SU-DHL-6 (cell line): ENCODE measurements around the gene MED15.

Experiments
- H2AFZ ChIP-seq: fragments of 200-600 bp; sonication (generic); 2 replicates; pipeline ENCODE4 v1.6.1; 2014; ENCODE audit warnings: low read depth, mild to moderate bottlenecking, moderate library complexity, mixed read lengths, antibody characterized with exemption, low read length; ENCODE audit not compliant: severe bottlenecking
- H3F3A ChIP-seq: fragments of 200-600 bp; shearing (Covaris generic); 2 replicates; pipeline ENCODE4 v1.6.0; 2016; ENCODE audit warnings: antibody characterized with exemption, mild to moderate bottlenecking; ENCODE audit not compliant: insufficient read depth
- H3K27ac ChIP-seq: fragments of 200-600 bp; sonication (generic); 2 replicates; pipeline ENCODE4 v1.5.1; 2016; ENCODE audit warnings: low read depth, mild to moderate bottlenecking, low read length, moderate library complexity, mixed read lengths
- H3K27me3 ChIP-seq: fragments of 200-600 bp; sonication (generic), shearing (Covaris generic); 2 replicates; pipeline ENCODE4 v1.6.0; 2014; ENCODE audit warnings: mild to moderate bottlenecking, low read length
- H3K36me3 ChIP-seq: fragments of 200-600 bp; sonication (generic); 2 replicates; pipeline ENCODE4 v1.6.1; 2014; ENCODE audit warnings: mild to moderate bottlenecking, low read length, mixed read lengths
- H3K4me2 ChIP-seq: fragments of 300-600, 200-600 bp; shearing (Covaris generic), sonication (generic); 2 replicates; pipeline ENCODE4 v1.6.0; 2014; ENCODE audit warnings: low read length, low read depth, mild to moderate bottlenecking; ENCODE audit not compliant: poor library complexity, severe bottlenecking
- H3K4me3 ChIP-seq: fragments of 200-600 bp; sonication (generic); 2 replicates; pipeline ENCODE4 v1.5.1; 2014; ENCODE audit warnings: antibody characterized with exemption, low read length, mild to moderate bottlenecking, mixed read lengths; ENCODE audit not compliant: insufficient read depth, poor library complexity, severe bottlenecking
- H3K79me2 ChIP-seq: fragments of 200-600 bp; sonication (generic); 2 replicates; pipeline ENCODE4 v1.6.1; 2014; ENCODE audit warnings: mild to moderate bottlenecking, low read length, moderate library complexity; ENCODE audit not compliant: insufficient read depth
- H3K9ac ChIP-seq: fragments of 200-600 bp; sonication (generic); 2 replicates; pipeline ENCODE4 v1.7.0; 2014; ENCODE audit warnings: mild to moderate bottlenecking, low read length
- H3K9me2 ChIP-seq: fragments of 200-600 bp; sonication (generic); replicated peaks from 2 replicates; pipeline ENCODE4 v1.6.1; 2014; ENCODE audit warnings: low read length; ENCODE audit not compliant: insufficient read depth
- H3K9me3 ChIP-seq: fragments of 200-600 bp; sonication (generic); 2 replicates; pipeline ENCODE4 v1.6.1; 2014; ENCODE audit warnings: low read length, mixed read lengths; ENCODE audit not compliant: insufficient read depth
- H4K20me1 ChIP-seq: fragments of 200-600 bp; sonication (generic); 2 replicates; pipeline ENCODE4 v1.6.1; 2014; ENCODE audit warnings: low read depth, mild to moderate bottlenecking, antibody characterized with exemption, low read length, moderate library complexity, mixed read lengths
- EZH2phosphoT487 ChIP-seq: fragments of 200-600 bp; sonication (generic), shearing (Covaris generic); conservative IDR thresholded peaks from 2 replicates; pipeline ENCODE4 v1.6.1; 2018; ENCODE audit warnings: mild to moderate bottlenecking, antibody characterized with exemption, low read length, moderate library complexity, mixed read lengths
- TF ChIP-seq, protein P1 (sequence below): fragments of 200-600 bp; sonication (generic); IDR thresholded peaks from one replicate; pipeline ENCODE4 v1.5.1; 2017; ENCODE audit warnings: antibody characterized with exemption, mild to moderate bottlenecking, low read length, moderate library complexity; ENCODE audit not compliant: insufficient read depth, poor library complexity, severe bottlenecking

Gene MED15

GRCh38 chr22:20573833-20574615, 66.6 kb downstream of the MED15 start:
- H3K27me3 ChIP-seq = no peaks in the 10 kb centered on the region
- H3K4me3 ChIP-seq = no peak overlapping the region
- H4K20me1 ChIP-seq = no peaks in the 10 kb centered on the region
- no peak overlapping the region for H3K4me2 ChIP-seq
- H3K36me3 ChIP-seq = no peaks in the 10 kb centered on the region
- H3K79me2 ChIP-seq = no peaks in the 10 kb centered on the region
- no peaks in the 10 kb centered on the region for H3K9me2 ChIP-seq
- no peaks in the 10 kb centered on the region for H3K9me3 ChIP-seq
- no peak overlapping the region for H3K9ac ChIP-seq
- no peak overlapping the region for H3K27ac ChIP-seq
- no peak overlapping the region for H2AFZ ChIP-seq
- no peaks in the 10 kb centered on the region for H3F3A ChIP-seq
- TF ChIP-seq, protein P1, sequence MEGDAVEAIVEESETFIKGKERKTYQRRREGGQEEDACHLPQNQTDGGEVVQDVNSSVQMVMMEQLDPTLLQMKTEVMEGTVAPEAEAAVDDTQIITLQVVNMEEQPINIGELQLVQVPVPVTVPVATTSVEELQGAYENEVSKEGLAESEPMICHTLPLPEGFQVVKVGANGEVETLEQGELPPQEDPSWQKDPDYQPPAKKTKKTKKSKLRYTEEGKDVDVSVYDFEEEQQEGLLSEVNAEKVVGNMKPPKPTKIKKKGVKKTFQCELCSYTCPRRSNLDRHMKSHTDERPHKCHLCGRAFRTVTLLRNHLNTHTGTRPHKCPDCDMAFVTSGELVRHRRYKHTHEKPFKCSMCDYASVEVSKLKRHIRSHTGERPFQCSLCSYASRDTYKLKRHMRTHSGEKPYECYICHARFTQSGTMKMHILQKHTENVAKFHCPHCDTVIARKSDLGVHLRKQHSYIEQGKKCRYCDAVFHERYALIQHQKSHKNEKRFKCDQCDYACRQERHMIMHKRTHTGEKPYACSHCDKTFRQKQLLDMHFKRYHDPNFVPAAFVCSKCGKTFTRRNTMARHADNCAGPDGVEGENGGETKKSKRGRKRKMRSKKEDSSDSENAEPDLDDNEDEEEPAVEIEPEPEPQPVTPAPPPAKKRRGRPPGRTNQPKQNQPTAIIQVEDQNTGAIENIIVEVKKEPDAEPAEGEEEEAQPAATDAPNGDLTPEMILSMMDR = no peak
- TF ChIP-seq EZH2phosphoT487 = no peak

- H3K4me2 ChIP-seq = no peak overlapping the region
- H3K79me2 ChIP-seq = no peaks in the 10 kb centered on the region
- no peak overlapping the region for H3K27ac ChIP-seq
- no peaks in the 10 kb centered on the region for H4K20me1 ChIP-seq
- no peaks in the 10 kb centered on the region for H3K36me3 ChIP-seq
- no peaks in the 10 kb centered on the region for H3K9me2 ChIP-seq
- H3K27me3 ChIP-seq = no peaks in the 10 kb centered on the region
- no peak overlapping the region for H3K9ac ChIP-seq
- TF ChIP-seq, protein P1 = no peak
- TF ChIP-seq EZH2phosphoT487 = no peak
- H2AFZ ChIP-seq = no peak overlapping the region
- H3F3A ChIP-seq = no peaks in the 10 kb centered on the region
- no peaks in the 10 kb centered on the region for H3K9me3 ChIP-seq
- H3K4me3 ChIP-seq = no peak overlapping the region
Observed at GRCh38 chr22:20574920-20575353, 67.5 kb downstream of the MED15 start.

- Histone ChIP-seq H3K36me3 (no peaks in the 10 kb centered on the region), H3K79me2 (no peaks in the 10 kb centered on the region)
Observed at GRCh38 chr22:20575724-20576444, 68.5 kb downstream of the MED15 start.

More at GRCh38 chr22:20575724-20576444, 68.5 kb downstream of the MED15 start:
- no peaks in the 10 kb centered on the region for H3K9me2 ChIP-seq
- H3F3A ChIP-seq = no peaks in the 10 kb centered on the region
- no peaks in the 10 kb centered on the region for H3K9me3 ChIP-seq
- no peak overlapping the region for H3K9ac ChIP-seq
- no peak overlapping the region for H3K4me2 ChIP-seq
- no peak overlapping the region for H3K4me3 ChIP-seq
- no peak overlapping the region for H2AFZ ChIP-seq
- H4K20me1 ChIP-seq = no peaks in the 10 kb centered on the region
- H3K27me3 ChIP-seq = no peaks in the 10 kb centered on the region
- no peak overlapping the region for H3K27ac ChIP-seq
- TF ChIP-seq, protein P1 = no peak
- no peak for TF ChIP-seq EZH2phosphoT487
